Stimulated activated CD8-positive, alpha-beta memory T cell treated with anti-CD3 and anti-CD28 coated beads, Interleukin-12 subunit alpha, Interleukin-12 subunit beta, amount 100 ng/mL, for 4 hours (primary cell): ENCODE data around the gene F8.

ENCODE experiments used
- DNase-seq: peaks from one replicate; pipeline ENCODE4 v3.0.0-alpha.2; 2020; ENCODE audit warnings: low read depth

Gene F8

GRCh38 chrX:154813801-154814200 is 208.7 kb downstream of the F8 start:
- DNase-seq = no peak

GRCh38 chrX:154812341-154813101 is 210.0 kb downstream of the F8 start:
- no peak for DNase-seq

GRCh38 chrX:154809939-154810665 is 212.4 kb downstream of the F8 start:
- DNase-seq = no peak

- no peak for DNase-seq
These were observed 215.6 kb downstream of the F8 start for GRCh38 chrX:154806837-154807501.

GRCh38 chrX:154805696-154806091 is 216.8 kb downstream of the F8 start:
- no peak for DNase-seq

GRCh38 chrX:154804957-154805695 is 217.4 kb downstream of the F8 start, which contains the start of gene MPP1:
MPP1 (minus strand) TSS chrX:154805485; CDS start chrX:154805373, 112 bp downstream.
- DNase-seq = peak; percentile 60

- DNase-seq = no peak
These were observed 218.1 kb downstream of the F8 start for GRCh38 chrX:154804261-154804956.

GRCh38 chrX:154802947-154803346 is 219.6 kb downstream of the F8 start:
- DNase-seq = no peak

GRCh38 chrX:154800478-154801210 is 221.9 kb downstream of the F8 start:
- no peak for DNase-seq

GRCh38 chrX:154799556-154800348 is 222.8 kb downstream of the F8 start:
- no peak for DNase-seq

- DNase-seq = no peak
These were observed 225.5 kb downstream of the F8 start for GRCh38 chrX:154797006-154797405.

- no peak for DNase-seq
These were observed 227.5 kb downstream of the F8 start for GRCh38 chrX:154795016-154795415.

GRCh38 chrX:154793084-154793795 is 229.3 kb downstream of the F8 start:
- DNase-seq = no peak

- no peak for DNase-seq
These were observed 230.6 kb downstream of the F8 start for GRCh38 chrX:154791939-154792338.

- DNase-seq = no peak
These were observed 231.1 kb downstream of the F8 start for GRCh38 chrX:154791467-154791866.
